ENCODE results near the gene SYPL1. TPM values are rescaled to one million over a fixed set of nuclear protein-coding genes. Genes with fewer than 3 reads are reported as not detected.

SYPL1 gene
- total and polyA plus RNA-seq, 9 of the 15 experiments (the other 6 are each of a cell fraction or from before 2014, with no cell fraction given), result 23.8 to 214 (median 70.2) TPM

DNA sequence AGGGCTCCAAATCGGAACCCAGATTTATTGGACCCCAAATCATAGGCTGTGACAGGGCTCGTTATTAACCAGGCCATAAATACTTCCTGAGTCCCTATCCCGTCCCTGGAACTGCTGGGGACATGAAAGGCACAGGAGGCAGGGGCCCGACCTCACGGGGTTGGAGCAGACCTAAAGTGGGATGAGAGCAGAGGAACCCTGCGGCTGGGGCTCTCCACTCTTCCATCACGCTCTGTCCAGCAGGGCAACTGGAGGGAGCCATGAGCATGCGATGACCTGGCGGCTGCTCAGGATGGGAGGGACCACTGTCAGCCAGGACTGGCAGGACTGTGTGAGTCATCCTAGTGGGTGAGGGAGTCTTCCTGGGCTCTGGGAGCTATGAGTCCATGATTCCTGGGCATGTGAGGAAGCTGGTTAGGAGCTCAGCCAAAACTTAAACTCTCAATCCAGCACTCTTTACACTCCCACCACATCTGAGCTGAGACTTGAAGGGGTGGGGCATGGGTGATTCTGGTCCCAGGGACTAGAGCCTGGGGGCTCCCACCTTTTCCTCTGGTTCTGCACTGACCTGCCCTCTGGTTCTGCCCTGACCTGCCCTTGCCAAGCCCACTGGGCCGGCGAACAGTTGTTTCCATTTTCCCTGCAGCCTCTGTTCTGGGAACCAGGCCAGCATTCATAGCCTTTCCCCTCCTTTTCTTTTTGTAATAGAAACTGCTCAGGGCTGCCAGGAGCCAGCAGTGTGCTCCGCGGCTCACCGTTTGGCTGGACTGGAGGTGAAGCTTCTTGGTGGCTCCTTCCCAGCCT is 47.1 kb downstream of the SYPL1 start (continued):
- TF ChIP-seq CTCF (IDR thresholded peaks at IDR 0.05 in 2 of 3, conservative IDR thresholded peaks at IDR 0.05 in 1 of 3; ENCODE audit: insufficient read depth in 2 of 3, low read depth in 1 of 3, low read length in 3 of 3), result 0 out of 6 replicates have a peak, but pooled peaks of 1 of the 3 experiments have one; percentile 13
- TF ChIP-seq, protein P1, sequence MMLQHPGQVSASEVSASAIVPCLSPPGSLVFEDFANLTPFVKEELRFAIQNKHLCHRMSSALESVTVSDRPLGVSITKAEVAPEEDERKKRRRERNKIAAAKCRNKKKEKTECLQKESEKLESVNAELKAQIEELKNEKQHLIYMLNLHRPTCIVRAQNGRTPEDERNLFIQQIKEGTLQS (IDR thresholded peaks at IDR 0.05), result peak; percentile 85
- TF ChIP-seq, protein P1 (CRISPR knock-in tag; conservative IDR thresholded peaks at IDR 0.05), result no peak
- TF ChIP-seq, protein P2, sequence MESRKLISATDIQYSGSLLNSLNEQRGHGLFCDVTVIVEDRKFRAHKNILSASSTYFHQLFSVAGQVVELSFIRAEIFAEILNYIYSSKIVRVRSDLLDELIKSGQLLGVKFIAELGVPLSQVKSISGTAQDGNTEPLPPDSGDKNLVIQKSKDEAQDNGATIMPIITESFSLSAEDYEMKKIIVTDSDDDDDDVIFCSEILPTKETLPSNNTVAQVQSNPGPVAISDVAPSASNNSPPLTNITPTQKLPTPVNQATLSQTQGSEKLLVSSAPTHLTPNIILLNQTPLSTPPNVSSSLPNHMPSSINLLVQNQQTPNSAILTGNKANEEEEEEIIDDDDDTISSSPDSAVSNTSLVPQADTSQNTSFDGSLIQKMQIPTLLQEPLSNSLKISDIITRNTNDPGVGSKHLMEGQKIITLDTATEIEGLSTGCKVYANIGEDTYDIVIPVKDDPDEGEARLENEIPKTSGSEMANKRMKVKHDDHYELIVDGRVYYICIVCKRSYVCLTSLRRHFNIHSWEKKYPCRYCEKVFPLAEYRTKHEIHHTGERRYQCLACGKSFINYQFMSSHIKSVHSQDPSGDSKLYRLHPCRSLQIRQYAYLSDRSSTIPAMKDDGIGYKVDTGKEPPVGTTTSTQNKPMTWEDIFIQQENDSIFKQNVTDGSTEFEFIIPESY (CRISPR knock-in tag; IDR thresholded peaks at IDR 0.05), result peak; percentile 82
- TF ChIP-seq JUN (IDR thresholded peaks at IDR 0.05; ENCODE audit: borderline replicate concordance, low read depth, low read length), result peak; percentile 84
- no peak for TF ChIP-seq JUN (CRISPR knock-in tag; IDR thresholded peaks at IDR 0.05; ENCODE audit: borderline replicate concordance)
- no peak for TF ChIP-seq KDM4B (IDR thresholded peaks at IDR 0.05; ENCODE audit: borderline replicate concordance in 2 of 2, low read depth in 1 of 2)
- TF ChIP-seq, protein P3, sequence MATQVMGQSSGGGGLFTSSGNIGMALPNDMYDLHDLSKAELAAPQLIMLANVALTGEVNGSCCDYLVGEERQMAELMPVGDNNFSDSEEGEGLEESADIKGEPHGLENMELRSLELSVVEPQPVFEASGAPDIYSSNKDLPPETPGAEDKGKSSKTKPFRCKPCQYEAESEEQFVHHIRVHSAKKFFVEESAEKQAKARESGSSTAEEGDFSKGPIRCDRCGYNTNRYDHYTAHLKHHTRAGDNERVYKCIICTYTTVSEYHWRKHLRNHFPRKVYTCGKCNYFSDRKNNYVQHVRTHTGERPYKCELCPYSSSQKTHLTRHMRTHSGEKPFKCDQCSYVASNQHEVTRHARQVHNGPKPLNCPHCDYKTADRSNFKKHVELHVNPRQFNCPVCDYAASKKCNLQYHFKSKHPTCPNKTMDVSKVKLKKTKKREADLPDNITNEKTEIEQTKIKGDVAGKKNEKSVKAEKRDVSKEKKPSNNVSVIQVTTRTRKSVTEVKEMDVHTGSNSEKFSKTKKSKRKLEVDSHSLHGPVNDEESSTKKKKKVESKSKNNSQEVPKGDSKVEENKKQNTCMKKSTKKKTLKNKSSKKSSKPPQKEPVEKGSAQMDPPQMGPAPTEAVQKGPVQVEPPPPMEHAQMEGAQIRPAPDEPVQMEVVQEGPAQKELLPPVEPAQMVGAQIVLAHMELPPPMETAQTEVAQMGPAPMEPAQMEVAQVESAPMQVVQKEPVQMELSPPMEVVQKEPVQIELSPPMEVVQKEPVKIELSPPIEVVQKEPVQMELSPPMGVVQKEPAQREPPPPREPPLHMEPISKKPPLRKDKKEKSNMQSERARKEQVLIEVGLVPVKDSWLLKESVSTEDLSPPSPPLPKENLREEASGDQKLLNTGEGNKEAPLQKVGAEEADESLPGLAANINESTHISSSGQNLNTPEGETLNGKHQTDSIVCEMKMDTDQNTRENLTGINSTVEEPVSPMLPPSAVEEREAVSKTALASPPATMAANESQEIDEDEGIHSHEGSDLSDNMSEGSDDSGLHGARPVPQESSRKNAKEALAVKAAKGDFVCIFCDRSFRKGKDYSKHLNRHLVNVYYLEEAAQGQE (IDR thresholded peaks at IDR 0.05; ENCODE audit: borderline replicate concordance), result peak; percentile 37; the same call in 1 of the 2 replicates
- TF ChIP-seq, protein P3 (CRISPR knock-in tag; IDR thresholded peaks at IDR 0.05; ENCODE audit: low read depth), result no peak
- no peak for TF ChIP-seq NONO (IDR thresholded peaks at IDR 0.05; ENCODE audit: low read depth in 2 of 2, low read length in 1 of 2)
- no peak for TF ChIP-seq ZNF584 (CRISPR knock-in tag; IDR thresholded peaks at IDR 0.05; ENCODE audit: low read depth)
- peak; percentile 43; the same call in 1 of the 2 replicates for TF ChIP-seq ARID1B (IDR thresholded peaks at IDR 0.05)

Data from K562 (cell line).